GM21619 (cell line): ENCODE data around the gene PLCD4.

Experiments used
- ATAC-seq: cut with Tn5 transposase; IDR thresholded peaks from one replicate; pipeline ENCODE4 v1.9.1; 2021; ENCODE audit not compliant: unreplicated experiment

PLCD4 gene

DNA sequence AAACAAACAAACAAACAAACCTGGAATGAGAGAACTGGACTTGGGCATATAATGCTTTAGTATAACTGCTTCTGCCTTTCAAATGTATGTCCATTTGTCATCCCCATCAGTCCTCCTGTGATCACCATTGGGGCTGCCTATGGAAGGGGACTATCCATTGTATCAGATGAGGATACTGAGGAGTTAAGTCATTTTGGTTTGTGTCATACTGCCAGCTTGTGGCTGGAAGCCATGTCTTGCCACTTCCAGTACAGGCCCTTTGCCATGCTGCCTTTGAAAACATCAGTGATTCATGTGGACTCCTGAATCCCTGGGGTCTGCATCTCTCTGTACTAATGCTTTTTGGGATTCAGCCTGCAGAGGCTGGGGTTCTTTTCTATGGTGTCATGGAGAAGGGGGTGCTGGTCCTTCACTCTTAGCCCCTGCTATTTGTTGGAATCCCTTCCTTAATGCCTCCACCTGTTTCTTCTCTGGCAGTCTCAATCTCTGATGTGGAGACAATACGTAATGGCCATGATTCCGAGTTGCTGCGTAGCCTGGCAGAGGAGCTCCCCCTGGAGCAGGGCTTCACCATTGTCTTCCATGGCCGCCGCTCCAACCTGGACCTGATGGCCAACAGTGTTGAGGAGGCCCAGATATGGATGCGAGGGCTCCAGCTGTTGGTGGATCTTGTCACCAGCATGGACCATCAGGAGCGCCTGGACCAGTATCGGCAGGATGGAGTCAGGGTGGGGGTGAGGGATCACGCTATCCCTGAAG, 10.6 kb downstream of the PLCD4 start:
- ATAC-seq, result no peak

DNA sequence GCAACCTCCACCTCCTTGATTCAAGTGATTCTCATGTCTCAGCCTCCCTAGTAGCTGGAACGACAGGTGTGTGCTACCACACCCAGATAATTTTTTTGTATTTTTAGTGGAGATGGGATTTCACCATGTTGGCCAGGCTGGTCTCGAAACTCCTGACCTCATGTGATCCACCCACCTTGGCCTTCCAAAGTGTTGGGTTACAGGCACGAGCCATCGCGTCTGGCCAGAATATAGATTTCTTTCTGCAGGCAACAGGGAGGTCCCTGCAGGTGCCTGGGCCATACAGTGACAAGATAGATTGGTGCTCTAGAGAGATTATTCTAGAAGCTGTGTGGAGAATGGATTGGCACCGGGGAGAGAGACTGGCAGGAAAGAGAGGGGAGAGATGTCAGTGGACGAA, 13.3 kb downstream of the PLCD4 start:
- no peak for ATAC-seq

DNA sequence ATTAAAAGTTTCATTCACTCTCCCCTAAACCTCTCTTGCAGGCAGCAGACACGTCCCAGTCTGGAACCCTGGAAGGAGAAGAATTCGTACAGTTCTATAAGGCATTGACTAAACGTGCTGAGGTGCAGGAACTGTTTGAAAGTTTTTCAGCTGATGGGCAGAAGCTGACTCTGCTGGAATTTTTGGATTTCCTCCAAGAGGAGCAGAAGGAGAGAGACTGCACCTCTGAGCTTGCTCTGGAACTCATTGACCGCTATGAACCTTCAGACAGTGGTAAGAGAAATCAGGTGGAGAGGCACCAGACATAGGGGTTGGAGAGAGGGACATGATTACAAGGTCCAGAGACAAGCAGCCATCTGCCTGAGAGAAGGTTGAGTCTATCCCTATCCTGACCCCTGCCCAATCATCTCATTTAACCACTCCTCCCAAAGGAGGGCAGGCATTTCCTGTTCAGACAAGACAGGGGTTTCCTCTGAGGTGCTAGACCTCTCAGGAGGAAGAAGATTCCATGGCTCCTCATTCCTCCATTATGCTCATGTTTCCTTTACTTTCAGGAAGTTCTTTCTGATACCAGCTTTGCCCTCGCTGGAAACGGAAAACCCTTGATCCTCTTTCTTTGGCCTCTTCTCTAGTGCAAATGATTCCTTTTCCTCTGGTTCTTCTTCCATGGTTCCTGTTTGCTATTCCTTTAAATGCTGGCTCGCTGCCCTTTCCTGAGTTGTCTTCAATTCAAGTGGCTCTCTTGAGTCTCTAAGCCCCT, 15.1 kb downstream of the PLCD4 start:
- no peak for ATAC-seq

DNA sequence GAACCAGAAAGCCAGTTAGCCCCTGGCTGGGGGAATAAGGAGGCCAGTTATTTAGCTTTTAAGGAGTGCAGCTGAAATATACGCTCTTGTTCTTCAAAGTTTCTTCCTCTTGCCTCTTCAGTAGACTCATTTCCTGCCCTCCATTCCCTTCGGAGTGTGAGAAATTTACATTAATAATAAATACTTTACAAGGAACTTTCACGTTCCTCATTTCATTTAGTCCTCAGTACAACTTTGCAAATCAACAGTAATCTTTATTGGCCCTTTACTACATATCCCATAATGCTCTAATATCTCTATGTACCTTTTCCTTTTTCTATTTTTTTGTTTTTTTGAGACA, 15.6 kb downstream of the PLCD4 start:
- ATAC-seq, result no peak

DNA sequence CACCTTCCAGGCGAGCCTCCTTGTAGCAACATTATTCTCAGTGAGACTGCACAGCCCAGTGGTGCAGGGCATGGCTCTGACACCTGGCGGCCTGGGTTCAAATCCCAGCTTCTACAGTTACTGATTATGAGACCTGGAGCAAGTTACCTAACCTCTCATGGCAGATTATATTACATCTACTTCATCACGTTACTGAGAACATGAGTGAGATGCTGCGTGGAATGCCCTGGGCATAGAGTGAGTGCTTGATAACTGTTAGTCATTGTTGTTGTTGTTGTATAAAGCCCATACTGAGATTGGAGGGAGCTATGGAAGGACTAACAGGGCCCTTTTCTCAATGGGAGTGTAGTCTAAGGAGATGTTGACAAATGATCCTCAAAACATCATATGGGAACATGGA, 18.7 kb downstream of the PLCD4 start:
- ATAC-seq, result no peak

DNA sequence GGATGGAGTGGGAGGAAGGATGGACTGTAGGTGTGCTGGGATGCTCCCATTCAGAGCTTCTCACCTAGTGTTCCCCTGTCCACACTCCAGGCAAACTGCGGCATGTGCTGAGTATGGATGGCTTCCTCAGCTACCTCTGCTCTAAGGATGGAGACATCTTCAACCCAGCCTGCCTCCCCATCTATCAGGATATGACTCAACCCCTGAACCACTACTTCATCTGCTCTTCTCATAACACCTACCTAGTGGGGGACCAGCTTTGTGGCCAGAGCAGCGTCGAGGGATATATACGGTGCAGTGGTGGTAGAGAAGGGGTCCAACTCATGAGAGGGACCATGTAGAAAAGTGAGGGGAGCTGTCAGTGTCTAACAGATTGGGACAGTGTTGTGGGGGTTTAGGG, 20.2 kb downstream of the PLCD4 start:
- ATAC-seq, result no peak

DNA sequence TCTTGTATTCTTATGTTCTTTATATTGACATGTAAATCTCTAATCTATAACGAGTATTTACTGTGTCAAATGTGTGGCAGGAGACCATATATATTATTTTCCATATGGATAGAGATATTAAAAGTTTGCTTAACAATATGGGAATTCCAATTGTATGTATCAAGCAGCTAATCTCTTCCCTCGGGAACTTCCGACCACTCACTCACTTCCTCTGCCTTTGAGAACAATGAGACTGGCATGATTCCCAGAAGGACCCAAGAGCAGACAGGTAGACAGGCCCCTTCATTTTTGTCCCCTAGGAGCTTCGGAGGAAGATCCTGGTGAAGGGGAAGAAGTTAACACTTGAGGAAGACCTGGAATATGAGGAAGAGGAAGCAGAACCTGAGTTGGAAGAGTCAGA, 24.1 kb downstream of the PLCD4 start:
- no peak for ATAC-seq

DNA sequence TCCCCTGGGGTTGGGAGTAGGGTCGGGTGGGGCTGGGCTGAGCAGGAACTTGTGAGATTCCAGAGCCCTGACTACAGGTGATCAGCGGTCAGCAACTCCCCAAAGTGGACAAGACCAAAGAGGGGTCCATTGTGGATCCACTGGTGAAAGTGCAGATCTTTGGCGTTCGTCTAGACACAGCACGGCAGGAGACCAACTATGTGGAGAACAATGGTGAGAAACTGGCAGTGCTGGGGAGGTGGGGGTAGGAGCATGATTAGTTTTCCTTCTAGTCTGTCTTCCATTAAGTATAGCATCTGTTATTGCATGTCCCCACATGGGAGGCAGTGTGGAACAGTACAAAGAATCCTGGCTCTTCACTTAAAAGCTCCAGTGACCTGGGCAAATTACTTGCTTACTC, 28.0 kb downstream of the PLCD4 start:
- ATAC-seq, result no peak

DNA sequence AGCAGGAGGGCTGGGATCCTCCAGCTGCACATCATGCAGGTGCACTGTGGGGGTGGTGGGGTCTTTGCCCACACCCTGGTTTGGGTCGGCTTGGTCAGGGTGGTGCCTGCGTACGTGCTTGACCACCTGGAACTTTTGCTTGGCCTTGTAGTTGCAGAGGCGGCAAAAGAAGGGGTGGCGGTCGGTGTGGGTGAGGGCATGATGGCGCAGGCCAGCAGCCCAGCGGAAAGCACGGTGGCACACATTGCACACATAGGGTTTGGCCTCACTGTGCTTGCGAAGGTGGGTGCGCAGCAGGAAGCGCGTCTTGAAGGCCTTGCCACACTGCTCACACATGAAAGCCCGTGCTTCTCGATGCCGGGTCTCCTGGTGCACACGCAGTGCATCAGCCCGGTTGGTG, 30.7 kb downstream of the PLCD4 start:
- no peak for ATAC-seq

DNA sequence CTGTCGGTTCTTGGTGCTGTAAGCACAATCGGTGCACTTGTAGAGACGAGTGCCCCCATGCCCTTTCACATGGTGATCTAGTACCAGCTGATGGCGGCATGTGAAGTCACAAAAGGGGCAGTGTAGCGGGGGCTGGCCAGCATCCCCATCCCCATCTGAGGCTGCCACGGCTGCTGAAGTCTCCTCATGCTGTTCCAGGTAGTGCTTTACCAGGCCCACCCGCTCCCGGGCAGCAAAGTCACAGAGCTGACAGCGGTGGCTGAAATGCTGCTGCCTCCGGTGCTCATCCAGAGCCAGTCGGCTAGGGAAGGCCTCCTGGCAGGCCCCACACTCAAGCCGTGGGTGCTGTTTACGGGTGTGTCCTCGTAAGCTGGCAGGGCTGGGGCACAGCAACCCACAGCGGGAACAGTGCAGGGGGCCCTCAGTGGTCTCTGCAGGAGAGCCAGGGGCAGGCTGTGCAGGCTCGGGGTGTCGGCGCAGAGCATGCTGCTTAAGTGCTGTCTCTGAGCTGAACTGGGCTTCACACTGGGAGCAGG, 34.5 kb downstream of the PLCD4 start:
- no peak for ATAC-seq

DNA sequence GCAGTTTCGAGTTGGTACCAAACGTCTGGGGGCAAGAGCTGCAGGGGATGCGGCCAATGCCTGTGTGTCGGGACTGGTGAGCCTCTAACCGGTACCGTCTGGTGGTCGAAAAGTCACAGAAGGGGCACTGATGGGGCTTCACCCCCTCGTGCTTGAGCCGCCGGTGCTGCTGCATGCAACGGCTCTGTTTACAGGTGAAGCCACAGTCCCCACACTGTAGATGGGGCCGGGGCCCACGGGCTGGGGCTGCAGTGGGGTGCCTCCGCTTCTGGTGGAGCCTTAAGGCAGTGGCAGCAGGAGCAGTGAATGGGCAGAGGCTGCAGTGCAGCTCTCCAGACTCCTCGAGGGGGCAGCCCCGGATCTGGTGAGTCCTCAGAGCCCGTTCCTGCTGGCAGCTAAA, 35.1 kb downstream of the PLCD4 start:
- no peak for ATAC-seq

DNA sequence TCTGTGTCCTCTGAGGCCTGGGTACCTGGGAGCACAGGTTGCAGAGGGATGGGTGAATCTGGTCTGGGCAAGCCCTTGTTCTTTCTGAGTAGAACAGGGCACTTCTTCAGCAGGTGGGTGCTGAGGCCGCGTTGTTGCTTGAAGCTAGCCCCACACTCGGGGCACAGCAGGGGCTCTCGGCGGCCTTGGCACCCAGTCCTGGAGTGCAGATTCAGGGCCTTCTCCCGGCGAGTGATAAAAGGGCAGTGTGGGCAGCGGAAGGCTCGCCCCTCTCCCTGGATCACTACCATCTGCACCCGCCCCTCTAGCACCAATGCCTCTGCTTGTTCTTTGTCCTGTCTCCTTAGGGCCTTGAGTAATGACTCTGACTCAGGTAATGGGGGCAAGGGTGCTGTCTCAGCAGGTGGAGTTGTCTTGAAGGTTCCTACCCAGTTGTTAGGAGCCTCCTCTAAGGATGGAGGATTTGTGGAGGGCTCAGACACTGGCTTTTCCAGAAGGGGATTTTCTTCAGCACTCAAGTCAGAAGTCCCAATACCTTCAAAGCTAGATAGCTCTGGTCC, 36.1 kb downstream of the PLCD4 start:
- ATAC-seq, result no peak

DNA sequence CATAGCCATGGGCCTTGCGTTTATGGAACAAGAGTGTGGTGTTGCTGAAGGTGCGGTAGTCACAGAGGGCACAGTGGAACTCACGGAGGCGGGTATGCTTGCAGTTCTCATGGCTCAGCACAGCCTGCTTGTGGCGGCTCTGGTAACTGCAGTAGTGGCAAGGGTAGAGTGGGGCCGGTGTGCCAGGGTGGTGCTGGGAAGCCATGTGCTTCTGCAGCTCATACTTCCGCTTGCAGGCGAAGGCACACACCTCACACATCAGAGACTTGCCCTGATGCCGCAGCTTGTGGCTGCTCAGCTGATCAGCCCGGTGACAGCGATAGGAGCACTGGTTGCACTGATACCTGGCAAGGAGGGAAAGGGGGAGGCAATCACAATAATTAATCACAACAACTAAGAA, 37.0 kb downstream of the PLCD4 start:
- ATAC-seq, result no peak

DNA sequence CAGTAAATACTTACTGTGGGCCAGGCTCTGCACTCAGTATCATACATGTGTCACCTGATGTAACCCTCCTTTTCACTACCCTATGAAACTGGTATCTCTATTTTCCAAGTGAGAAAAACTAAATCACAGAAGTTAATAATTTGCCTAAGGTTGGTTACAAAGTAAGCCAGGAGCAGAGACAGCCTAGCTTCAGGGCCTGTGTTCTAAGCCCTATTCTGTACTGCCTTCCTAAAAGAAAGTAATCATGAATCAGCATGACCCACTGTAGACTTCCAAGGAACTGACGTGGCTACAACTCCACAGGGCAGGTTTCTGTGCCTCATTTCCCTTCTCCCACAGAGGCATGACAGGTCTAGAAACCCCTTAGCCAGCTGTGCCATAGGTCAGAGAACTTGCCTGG, 37.4 kb downstream of the PLCD4 start:
- peak; percentile 69 for ATAC-seq

DNA sequence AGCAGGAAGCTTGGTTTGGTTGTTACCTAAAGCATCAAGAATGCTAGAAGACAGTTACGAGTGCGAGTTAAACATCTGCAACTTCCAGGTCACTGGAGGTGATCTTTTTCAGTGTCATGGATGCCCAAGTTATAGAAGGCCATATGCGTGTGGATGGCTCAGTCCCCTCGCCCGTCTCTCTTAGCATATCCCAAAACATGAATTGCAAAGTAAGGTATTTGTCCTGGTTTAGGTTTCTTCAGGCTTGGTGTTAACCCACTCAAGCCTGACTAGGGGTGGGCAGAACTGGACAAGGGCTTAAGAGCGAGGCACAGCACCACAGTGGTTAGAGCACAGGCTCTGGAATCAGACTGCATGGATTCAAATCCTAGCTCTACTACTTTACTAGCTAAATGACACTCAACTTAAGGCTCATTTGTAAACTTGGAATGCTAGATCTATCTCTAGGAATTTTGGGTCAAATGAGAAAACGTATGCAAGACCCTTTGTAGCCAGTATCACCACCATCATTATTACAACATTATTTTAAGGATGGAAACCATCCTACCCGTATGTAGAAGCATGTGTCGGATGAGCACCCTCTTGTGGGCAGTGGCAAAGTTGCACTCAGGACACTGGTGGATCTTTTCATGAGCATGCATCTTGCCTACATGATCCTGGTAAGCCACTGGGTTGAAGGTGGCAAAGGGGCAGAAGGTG, 40.5 kb downstream of the PLCD4 start:
- ATAC-seq, result no peak

DNA sequence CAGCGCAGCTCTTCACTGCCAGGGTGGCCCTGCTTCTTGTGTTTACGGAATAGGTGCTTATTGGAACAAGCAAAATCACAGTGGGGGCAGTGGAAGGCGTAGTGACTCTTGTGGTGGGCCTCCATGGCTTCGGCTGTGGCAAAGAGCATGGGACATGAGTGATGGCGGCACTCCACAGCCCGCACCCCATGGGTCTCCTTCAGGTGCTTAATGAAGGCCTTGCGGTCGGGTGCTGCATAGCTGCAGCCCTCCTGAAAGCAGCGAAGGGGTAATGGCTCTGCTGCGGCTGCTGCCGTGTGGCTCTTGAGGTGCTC, 41.0 kb downstream of the PLCD4 start:
- no peak for ATAC-seq

DNA sequence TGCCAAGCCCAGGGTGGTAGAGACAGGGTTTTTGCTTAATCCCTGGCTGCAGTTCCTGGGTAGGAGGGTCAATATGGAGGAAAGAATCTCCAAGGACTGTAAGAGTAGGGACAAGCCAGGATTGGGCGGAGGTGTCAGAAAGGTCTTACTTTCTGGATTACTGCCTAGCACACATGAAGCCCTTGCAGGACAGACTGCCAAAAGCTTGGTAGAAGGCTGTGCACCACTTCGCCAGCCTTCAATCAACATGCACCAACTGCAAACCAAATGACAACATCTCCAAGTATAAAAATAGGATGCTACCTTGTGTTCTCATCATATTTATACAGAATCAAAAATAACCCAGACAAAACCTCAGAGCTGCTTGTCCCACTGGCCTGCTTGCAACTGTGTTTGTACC, 48.1 kb downstream of the PLCD4 start:
- no peak for ATAC-seq

DNA sequence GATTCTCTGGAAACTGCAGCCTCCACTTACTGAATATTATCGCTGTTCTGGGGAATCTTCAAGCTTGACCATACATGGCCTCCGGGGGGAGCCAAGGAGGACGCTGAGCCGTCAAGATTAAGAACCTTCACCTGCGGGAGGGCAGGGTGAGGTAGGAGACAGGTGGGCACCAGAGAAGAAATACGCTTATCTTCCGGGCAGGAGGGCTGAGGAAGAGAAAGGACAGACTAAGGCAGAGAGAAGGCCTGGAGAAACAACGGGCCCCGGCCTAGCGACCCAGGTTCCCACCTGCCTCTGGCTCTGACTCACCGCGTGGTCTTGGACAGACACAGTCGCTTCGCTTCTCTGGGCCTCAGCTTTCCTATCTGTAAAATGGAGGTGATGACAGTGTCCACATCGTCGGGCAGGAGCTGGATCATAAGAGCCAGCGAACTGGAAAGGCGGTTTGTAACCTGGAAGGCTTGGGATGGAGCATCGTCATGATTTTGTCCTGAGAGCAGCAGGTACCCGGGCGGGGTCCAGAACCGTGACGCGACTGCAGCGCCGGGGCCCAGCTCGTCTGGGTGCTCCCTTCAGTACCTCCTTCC, 51.1 kb downstream of the PLCD4 start:
- peak; percentile 38 for ATAC-seq

DNA sequence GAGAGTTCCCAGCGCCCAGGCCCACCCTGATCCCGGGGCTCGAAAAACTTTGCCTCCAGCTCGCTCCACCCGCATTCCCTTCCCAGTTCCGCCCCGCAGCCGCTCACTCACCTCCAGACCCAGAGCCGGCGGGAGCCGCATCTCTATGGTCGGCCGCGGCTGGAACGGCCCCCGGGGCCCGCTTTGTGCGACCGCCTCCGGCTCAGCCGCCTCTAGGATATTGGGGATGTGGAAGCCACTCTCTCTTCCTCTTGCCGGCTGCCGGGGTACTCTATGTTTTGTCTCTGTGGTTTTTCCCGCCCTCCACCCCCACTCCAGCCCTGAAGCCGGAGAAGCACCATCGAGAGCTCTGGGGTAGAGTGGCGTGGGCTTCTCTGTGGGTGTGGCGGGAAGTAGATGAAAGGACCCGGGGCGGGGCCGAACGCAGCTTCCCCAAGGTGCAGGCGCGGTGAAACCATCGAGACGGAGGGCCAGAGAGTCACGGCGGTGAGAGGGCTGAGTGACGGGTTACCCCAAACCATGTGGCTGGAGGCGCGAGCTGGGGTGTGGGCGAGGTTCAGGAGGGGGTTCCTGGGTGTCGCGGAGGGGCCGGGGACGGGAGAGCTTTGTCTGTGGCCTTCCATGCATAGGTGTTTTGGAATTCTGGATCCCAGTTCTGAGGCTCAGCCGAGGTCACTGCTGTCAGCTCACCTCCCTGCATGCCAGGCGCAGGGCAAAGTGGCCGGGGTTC, 51.7 kb downstream of the PLCD4 start, which contains the start of the genes BCS1L and ZNF142:
Gene BCS1L, plus strand, starts transcription at position 426 of the 730 bp plus-strand sequence. CDS start 1,305 bp downstream, outside the sequence.
Gene ZNF142, minus strand, starts transcription at position 366 of the 730 bp plus-strand sequence. CDS start 3,194 bp downstream, outside the sequence.
- ATAC-seq, result peak; percentile 94

DNA sequence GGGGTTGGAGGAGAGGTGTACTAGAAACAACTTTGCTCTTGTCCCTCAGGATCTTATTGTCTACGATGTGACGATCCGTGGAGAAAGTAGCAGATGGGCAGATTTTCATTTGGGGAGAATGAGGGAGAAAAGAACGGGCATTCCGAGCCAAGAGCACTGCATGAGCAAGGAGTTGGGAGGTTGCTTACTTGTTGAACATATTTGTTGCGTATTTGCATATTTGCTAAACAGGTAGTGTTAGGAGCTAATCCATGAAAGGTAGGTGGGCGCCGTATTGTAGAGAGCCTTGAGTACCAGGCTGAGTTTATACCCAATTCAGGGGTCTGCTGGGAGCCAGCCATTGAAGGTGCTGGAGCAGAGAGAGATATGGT, 52.3 kb downstream of the PLCD4 start:
- ATAC-seq, result no peak
